HepG2 (cell line): ENCODE data around the gene RPRD2. TPM values are rescaled to one million over a fixed set of nuclear protein-coding genes. Genes with fewer than 3 reads are reported as not detected.
A peak's percentile ranks its signal among the peaks of the same experiment; 100 is the strongest.

Experiments
- ATRX ChIP-seq: sonication (generic); formaldehyde crosslinking; IDR thresholded peaks from 2 replicates; pipeline ENCODE4 v1.4.0; 2020; ENCODE audit warnings: missing genetic modification reagents, borderline replicate concordance
- BHLHE40 ChIP-seq: IDR thresholded peaks from 2 replicates; pipeline ENCODE4 v1.6.1; 2011; ENCODE audit warnings: low read length, improper control_type of control experiment
- CENPT ChIP-seq: sonication (generic); formaldehyde crosslinking; IDR thresholded peaks from 2 replicates; pipeline ENCODE4 v1.8.0; 2022; ENCODE audit warnings: low read depth, mild to moderate bottlenecking, moderate library complexity, missing genetic modification reagents
- CENPX ChIP-seq: sonication (generic); formaldehyde crosslinking; IDR thresholded peaks from 2 replicates; pipeline ENCODE4 v1.9.0; 2021; ENCODE audit warnings: mild to moderate bottlenecking, missing genetic modification reagents, moderate library complexity
- FIP1L1 ChIP-seq: fragments of 200-400 bp; formaldehyde crosslinking; IDR thresholded peaks from 2 replicates; pipeline ENCODE4 v1.6.1; 2018; ENCODE audit warnings: low read depth, mild to moderate bottlenecking, low read length, moderate library complexity, borderline replicate concordance; ENCODE audit not compliant: insufficient read depth
- GTF2F1 ChIP-seq: fragments of 150-350 bp; IDR thresholded peaks from 2 replicates; pipeline ENCODE4 v1.6.1; 2014; ENCODE audit warnings: low read length
- MBD4 ChIP-seq: IDR thresholded peaks from 2 replicates; pipeline ENCODE4 v1.6.1; 2012; ENCODE audit warnings: low read length, inconsistent platforms, borderline replicate concordance
- MBNL3 ChIP-seq: fragments of 250-450 bp; sonication (Bioruptor Pico); conservative IDR thresholded peaks from 2 replicates; pipeline ENCODE4 v1.8.0; 2022; ENCODE audit warnings: mild to moderate bottlenecking, inconsistent platforms
- PLRG1 ChIP-seq: fragments of 450-650 bp; conservative IDR thresholded peaks from 2 replicates; pipeline ENCODE4 v1.6.1; 2016
- REXO4 ChIP-seq: sonication (generic); formaldehyde crosslinking; IDR thresholded peaks from 2 replicates; pipeline ENCODE4 v1.8.0; 2022; ENCODE audit warnings: missing genetic modification reagents, mild to moderate bottlenecking, borderline replicate concordance
- THAP8 ChIP-seq: sonication (generic); formaldehyde crosslinking; IDR thresholded peaks from 2 replicates; pipeline ENCODE4 v1.5.1; 2020; ENCODE audit warnings: missing genetic modification reagents, mild to moderate bottlenecking, borderline replicate concordance
- TMF1 ChIP-seq: sonication (generic); formaldehyde crosslinking; IDR thresholded peaks from 2 replicates; pipeline ENCODE4 v1.8.1; 2022; ENCODE audit warnings: low read depth, missing genetic modification reagents
- ZBTB1 ChIP-seq: sonication (generic); formaldehyde crosslinking; IDR thresholded peaks from 2 replicates; pipeline ENCODE4 v1.4.0; 2020; ENCODE audit warnings: missing genetic modification reagents, borderline replicate concordance
- ZBTB4 ChIP-seq: sonication (generic); formaldehyde crosslinking; IDR thresholded peaks from 2 replicates; pipeline ENCODE4 v1.4.0; 2020; ENCODE audit warnings: missing genetic modification reagents, mild to moderate bottlenecking, borderline replicate concordance
- ZNF180 ChIP-seq: sonication (generic); formaldehyde crosslinking; IDR thresholded peaks from 2 replicates; pipeline ENCODE4 v1.4.0; 2020; ENCODE audit warnings: low read depth, missing genetic modification reagents, borderline replicate concordance
- ZNF30 ChIP-seq: sonication (generic); formaldehyde crosslinking; IDR thresholded peaks from 2 replicates; pipeline ENCODE4 v1.5.0; 2020; ENCODE audit warnings: mild to moderate bottlenecking, missing genetic modification reagents
- ZNF607 ChIP-seq: sonication (generic); formaldehyde crosslinking; IDR thresholded peaks from 2 replicates; pipeline ENCODE4 v1.5.1; 2020; ENCODE audit warnings: missing genetic modification reagents, mild to moderate bottlenecking, borderline replicate concordance
- ZNF781 ChIP-seq: sonication (generic); formaldehyde crosslinking; IDR thresholded peaks from 2 replicates; pipeline ENCODE4 v1.5.1; 2020; ENCODE audit warnings: borderline replicate concordance, mild to moderate bottlenecking, missing genetic modification reagents; ENCODE audit errors: not compliant biosample characterization
- polyA plus RNA-seq, 8 experiments: library from polyadenylated mRNA; depleted of rRNA in 3 of 8; stranded (reverse) in 7 of 8; unstranded in 1 of 8; fragments of >200 nt; fragmentation: Illumina TruSeq in 4 of 8; extraction: Trizol in 4 of 8; gene quantifications; 2 replicates each; pipeline versions ENCODE4 v1.2.1 to v1.2.3, GENCODE V29; 2011 to 2016; ENCODE audit warnings: low read depth in 4 of 8, missing spikeins in 1 of 8, mixed read lengths in 1 of 8; ENCODE audit not compliant: insufficient read depth in 1 of 8
- total RNA-seq, 5 experiments: library from RNA; depleted of rRNA; stranded (reverse); fragments of >200 nt; fragmentation: Illumina TruSeq; extraction: Trizol; gene quantifications; 2 replicates each; pipeline ENCODE4 v1.2.3, GENCODE V29; 2016; ENCODE audit warnings: low read depth in 1 of 5

The RPRD2 gene
- total and polyA plus RNA-seq, 2 of the 13 experiments (the other 11 are each of a cell fraction or from before 2014, with no cell fraction given) = 8.0 to 8.9 TPM

- TF ChIP-seq FIP1L1 = 0 out of 2 replicates have a peak, but pooled peaks have one; percentile 19
- TF ChIP-seq ATRX (CRISPR knock-in tag) = no peak
- no peak for TF ChIP-seq MBD4
- TF ChIP-seq REXO4 = no peak
- no peak for TF ChIP-seq MBNL3 (CRISPR knock-in tag)
- TF ChIP-seq ZBTB4 = no peak
- no peak for TF ChIP-seq PLRG1
- TF ChIP-seq ZNF781 (CRISPR knock-in tag) = no peak
- TF ChIP-seq THAP8 (CRISPR knock-in tag) = no peak
- TF ChIP-seq TMF1 (CRISPR knock-in tag) = peak; percentile 26; the same call in 1 of the 2 replicates
- TF ChIP-seq ZNF30 (CRISPR knock-in tag) = no peak
- TF ChIP-seq BHLHE40 = no peak; the same call in 1 of the 2 replicates
- TF ChIP-seq CENPX = no peak
- TF ChIP-seq ZNF607 (CRISPR knock-in tag) = peak; percentile 70; the same call in 1 of the 2 replicates
- no peak for TF ChIP-seq CENPT
- no peak for TF ChIP-seq GTF2F1
- TF ChIP-seq ZBTB1 = no peak
- no peak for TF ChIP-seq ZNF180
Measured at GRCh38 chr1:150515328-150516049, 151.5 kb downstream of the RPRD2 start, which contains the start of gene FALEC (continued).
